HG03457 (cell line): ENCODE measurements around the gene ARHGEF10L.

Source experiments
- ATAC-seq: cut with Tn5 transposase; IDR thresholded peaks from one replicate; pipeline ENCODE4 v1.9.1; 2021; ENCODE audit warnings: moderate number of reproducible peaks; ENCODE audit not compliant: unreplicated experiment

ARHGEF10L gene

DNA sequence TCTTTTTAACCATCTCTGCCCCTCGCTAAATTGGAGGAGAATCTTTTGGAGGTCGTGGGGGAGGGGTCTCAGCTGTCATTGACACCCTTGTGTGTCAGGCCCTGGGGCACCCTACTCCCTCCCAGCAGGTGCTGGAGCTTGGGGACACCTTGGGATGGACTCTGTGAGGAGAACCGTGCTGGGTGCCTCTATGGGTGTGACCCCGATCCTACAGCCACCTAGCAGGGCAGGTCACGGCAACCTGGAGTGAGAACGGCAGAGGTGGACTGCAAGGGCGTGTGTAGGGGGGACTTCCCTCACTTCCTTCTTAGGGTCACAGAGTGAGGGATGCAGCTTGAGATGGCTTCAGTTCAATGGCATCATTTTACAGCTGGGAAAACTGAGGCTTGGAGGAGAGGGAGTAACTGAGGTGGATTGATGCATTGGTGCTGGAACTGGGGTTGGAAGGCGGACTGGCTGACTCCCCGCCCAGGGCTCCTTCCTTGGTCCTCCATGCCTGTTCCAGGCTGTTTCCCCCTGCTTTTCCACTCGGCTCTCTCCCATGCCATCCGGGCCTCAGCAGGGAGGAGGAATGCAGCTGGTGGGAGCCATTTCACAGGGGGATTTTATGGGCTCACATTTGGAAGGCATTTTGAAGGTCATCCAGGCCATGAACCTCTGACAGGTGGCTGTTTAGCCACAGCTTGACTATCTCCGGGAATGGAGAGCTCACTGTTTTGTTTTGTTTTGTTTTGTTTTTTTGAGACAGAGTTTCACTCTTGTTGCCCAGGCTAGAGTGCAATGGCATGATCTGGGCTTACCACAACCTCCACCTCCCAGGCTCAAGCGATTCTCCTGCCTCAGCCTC lies 18.8 kb upstream of the ARHGEF10L start:
- no peak for ATAC-seq

DNA sequence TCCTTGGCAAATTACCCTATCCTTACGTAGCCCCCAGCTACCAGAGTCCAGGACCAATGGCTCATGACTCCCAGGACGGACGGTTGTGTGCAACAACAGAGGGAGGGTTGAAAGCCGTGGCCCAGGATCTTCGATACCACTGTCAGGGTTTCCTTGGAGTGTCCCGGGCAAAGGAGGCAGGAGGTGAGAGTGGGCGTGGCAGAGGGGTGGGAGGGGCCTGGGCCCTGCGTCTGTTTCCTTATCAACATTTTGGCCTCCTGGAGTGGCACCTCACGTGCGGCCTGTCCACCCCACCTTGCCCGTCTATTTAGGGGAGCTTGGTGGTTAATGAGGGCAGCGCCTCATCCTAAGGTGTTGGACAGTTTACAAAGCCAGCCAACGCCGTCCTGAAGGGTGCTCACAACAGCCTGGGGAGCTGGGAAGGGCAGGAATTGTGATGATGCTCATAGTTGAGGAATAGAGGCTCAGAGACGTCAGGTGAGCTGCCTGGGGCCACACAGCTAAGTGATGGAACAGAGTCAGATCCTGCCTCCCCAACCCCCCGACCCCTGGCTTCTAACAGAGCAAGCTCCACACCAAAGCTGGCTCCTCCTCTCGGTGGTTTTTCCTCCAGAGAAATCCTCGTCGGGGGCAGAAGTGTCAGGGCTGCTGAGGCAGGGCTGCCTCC lies 17.4 kb upstream of the ARHGEF10L start:
- no peak for ATAC-seq

DNA sequence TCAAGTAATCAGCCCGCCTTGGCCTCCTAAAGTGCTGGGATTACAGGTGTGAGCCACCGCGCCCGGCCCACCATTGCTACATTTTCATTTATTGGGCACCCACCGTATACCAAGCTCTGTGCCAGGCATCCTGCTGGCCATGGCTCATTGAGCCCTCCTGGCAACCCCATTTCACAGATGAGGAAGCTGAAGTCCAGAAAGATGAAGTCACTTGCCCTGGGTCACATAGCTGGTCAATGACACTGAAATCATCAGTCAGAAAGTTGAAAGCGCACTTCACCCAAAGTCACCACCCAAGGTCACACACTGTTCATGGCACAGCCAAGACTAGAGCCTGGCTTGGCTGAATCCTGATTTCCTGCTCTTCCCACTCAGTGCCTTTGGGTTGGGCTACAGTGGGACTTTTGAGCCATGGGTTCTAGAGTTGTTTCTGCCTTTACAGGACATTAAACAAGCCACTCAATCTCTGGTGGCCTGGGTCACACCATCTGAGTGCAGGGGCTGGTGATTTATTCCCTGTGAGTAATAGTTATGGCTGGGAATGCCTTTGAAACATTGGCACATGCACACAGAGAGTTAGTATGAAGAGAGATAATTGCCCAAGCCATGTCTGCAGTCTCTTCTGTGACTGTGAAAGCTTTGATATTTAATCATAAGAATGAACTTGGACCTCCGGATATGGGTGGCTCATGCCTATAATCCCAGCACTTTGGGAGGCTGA lies 16.0 kb upstream of the ARHGEF10L start:
- no peak for ATAC-seq

DNA sequence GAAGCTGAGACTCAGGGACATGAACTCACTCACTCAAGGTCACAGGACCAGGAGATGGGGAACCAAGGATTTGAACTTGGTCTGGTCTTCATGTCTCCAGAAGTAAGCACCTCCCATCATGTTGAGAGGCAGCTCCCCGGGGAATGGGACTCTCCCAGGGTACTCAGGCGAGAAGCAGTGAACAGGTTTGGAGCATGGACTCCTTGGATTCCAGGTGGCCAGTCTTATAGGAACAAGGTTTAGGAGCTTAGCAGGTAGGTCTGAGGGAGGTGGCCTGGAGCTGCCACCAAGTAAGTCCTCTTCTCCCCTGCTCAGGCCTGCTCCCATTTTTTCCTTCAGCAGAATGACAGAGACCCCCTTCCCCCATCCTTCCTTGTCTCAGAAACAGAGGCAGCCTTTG lies 14.9 kb upstream of the ARHGEF10L start:
- ATAC-seq = no peak

DNA sequence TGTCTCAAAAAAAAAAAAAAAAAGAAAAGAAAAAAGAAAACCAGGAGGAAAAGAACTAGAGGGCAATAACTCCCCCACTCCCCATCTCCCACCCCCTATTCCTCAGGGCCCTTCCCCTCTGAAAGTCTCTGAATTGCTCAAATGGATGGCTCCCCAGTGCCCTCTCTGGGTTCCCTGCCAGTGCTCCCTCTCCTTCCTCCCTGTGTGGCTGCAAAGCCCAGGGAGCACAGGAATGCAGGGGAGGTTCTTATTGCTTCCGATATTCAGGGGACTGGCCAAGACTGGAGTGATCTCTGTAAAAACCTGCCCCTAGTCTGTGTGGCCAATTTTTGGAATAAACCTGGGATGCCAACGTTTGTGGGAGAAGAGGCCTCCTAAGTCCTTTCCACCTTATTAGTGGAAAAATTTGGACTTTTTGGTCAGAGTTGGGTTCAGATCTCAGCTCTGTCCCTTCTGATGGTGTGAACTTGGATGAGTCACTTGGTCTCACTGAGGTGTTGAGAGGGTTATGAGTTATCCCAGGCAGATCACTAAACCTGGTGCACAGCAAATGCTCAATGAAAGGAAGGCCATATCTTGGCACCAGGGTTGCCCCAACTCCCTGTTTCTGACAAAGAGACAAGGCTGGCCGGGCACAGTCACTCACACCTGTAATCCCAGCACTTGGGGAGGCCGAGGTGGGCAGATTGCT lies 13.4 kb upstream of the ARHGEF10L start:
- no peak for ATAC-seq

DNA sequence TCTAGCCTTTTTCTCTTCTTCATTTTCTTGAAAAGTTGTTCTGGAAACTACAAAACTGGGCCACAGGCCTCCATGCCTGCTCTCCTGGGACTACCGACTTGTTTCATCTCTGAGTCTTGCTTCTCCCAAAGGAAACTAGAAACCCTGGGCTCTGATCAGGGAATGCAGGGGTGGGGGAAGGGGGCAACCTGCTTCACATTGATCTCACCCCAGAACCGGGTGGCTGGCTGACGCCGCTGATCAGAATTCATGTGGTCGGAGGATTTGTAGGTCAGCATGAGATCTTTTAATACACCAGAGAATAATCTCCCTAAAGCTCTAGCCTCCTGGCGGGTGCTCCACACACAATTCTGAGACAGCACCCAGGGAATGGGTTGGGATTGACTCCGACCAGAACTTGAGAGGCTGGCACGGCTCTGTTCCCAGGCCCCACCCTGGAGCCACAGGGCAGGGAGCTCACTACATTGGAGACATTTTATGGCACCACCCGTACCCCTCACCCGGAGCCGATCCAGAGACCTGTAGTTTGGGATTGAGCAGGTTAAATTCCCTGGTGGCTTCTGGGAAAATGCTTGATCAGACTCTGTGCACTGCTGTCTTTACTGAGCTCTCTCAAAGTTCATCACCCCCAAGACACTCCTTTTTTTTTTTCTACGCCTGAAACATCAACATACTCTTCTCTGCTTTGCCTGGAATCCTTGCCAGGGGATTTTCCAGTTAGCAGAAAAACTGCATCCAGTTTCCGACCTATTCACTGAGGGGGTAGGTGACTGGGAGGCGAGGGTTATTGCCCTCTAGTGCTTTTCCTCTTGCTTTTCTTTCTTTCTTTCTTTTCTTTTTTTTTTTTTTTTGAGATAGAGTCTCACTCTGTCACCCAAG lies 12.2 kb upstream of the ARHGEF10L start:
- no peak for ATAC-seq

DNA sequence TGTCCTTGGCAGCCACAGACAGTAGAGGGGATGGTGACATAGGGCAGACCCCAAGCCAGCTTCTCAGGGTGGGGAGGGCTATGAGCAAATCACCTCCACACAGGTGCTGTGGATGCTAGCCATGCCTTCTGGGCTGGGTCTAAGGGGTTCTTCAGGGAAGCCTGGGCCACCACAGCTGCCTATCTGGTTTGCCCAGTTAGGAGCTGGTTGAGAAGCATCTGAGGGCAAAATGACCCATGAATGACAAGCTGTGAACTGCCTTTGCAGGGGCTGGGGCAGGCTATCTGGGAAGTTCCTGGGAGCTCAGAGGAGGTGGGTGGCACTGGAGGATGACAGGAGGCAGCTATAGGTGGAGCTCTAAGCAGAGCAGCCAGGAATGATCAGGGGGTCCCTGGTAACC lies 10.1 kb upstream of the ARHGEF10L start:
- ATAC-seq = no peak

DNA sequence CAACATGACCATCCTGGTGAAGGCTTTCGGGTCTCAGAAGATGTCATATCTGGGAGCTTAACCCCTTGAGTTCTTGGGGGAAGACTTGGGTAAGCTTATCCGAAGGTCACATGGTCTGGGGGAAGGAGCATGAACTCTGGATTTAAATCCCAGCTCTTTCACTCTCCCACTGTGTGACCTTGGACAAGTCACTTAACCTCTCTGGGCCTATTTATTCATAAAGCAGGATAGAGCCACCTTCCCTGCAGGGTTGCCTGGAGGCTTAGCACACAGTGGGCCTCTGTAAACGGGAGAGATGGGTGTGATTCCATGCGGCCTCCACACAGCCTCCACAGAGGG lies 8.2 kb upstream of the ARHGEF10L start:
- no peak for ATAC-seq

DNA sequence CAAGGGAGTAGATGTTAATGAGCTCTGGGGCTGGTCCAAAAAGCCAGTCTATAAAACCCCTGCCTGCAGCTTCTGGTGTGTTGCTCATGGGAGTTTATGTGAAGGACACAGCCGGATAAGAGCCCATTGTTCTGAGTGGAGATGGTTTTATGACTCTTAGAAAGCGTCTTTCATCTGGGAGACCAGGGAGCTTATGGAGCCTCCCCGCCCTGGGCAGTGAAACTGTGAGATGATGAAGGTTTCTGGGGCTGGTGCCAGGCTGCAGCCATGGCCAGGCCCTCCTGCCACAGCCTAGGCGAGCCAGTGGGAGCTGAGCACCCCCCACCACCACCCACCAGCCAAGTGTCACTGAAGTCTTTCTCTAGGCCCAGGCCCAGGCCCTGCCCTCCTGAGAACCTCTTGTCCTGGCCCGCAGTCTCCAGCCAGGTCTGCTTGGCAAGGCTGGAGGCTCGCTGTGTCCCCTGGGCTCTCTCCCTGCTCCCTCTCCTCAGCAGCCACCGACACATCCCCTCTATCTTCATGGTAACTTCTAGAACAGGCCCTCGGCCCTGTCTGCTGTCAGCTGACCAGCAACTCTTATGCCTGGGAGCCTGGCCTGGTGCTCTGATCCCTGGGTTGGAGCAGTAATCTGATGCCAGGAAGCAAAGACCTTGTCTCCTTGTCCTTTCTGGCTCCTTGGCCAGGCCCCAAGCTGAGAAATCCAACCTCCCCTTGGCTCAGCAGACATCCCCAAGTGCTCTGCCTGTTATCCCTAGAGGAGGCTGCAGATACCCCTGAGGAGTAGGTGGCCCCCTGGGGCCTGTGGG lies 7.6 kb upstream of the ARHGEF10L start:
- no peak for ATAC-seq

DNA sequence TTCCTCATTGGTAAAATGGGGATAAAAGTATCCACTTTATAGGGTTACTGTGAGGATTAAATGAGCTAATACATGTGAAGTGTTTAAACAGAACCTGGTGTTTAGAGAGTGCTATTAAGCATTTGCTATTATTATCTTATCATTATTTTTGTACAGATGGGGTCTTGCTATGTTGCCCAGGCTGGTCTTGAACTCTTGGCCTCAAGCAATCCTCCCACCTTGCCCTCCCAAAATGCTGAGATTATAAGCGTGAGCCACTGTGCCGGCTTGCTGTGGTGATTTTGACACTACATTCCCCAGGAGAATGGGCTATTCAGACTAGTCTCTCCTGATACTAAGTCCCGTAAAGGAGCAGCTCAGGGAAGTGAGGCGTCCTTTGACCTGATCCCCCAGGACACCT lies 6.3 kb upstream of the ARHGEF10L start:
- no peak for ATAC-seq

DNA sequence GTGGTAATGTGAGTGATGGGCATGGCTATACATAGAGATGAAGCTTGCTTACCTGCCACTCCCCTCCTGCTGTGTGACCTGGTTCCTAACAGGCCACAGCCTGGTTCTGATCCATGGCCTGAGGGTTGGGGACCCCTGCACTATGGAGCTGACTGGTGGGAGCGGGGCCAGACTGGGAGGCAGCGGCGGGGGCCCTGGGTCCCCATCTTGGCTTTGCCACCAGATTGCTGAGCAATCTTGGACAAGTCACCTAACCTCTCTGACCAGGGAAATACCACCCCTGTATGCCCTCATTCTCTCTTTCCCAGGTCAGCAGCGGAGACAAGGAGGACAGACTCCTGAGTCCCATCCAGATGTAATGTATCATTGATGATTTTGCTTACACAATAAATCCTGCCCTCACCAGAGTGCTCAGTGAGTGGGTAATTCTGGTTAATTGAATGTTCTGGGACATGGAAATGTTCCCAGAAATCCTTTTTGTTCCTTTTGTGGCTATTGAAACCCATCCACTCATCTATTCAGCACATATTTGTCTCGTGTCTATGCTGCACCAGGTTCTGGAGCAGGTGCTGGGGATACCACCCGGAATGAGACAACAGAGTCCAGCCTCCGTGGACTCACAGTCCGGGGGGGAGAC lies 4.1 kb upstream of the ARHGEF10L start:
- no peak for ATAC-seq

DNA sequence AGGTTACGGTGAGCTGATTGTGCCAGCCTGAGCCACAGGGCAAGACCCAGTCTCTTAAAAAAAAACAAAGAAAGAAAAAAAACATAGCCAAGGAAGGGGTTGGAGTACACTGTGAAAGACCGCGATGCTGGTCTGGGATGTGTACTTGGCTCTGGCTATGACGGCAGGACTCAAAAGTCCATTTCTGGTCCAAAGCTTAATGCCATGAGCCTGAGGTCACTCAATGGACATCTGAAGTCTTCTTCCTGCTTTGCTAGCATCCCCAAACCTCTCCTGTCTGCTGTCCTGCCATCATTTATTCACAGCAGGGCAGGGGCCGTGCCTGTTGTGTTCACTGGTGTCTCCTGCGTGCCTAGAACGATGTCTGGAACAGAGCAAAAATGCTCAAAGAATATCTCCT lies 1.5 kb upstream of the ARHGEF10L start:
- no peak for ATAC-seq

DNA sequence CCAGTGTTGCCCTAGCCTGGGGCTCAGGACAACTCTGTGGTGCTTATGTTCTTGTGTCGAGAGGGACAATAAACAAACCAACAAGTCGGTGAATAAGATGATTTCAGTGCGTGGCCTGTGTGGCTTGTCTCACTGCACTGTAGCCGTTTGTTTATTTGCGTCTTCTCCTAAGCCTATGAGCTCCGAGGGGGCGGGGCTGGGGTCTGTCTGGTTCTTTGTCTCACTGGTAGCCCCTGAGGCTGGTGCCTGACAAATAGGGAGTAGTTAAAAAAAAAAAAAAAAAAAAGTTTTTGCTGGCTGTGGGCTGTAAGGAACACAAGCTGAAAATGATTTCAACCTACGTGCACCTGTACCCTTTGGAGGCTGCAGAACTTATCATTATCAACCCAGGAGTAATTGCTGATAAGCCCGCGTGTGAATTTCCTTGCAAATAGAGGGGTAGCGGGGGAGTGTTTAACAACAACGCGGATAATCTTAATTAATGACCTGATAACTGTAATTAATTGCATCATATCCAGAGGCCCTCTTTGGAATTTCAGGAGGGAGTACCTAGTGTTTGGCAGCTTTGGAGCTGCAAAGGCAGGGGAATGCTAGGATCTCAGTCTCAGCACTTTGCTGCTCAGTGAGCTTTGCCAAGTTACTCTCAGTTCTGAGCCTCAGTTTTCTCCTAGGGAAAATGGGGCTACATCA lies 925 bp upstream of the ARHGEF10L start:
- ATAC-seq = no peak

DNA sequence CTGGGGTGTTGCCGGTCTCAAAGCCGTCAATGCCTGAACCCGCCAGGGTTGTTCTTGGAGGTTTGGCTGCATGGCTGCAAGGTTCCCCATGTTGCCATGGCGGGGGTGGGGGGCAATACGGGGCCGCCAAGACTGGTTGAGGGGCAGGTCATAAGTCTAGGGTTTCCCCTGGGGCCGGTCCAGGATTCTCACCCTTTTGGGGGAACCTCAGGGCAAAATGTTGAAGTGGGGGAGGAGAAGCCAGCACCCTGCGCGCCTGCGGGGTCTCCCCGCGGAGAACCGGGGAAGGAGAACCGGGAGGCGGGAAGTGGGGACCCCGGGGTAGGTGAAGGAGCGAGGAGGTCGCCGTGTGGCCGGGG lies 401 bp upstream of the ARHGEF10L start:
- ATAC-seq = no peak

DNA sequence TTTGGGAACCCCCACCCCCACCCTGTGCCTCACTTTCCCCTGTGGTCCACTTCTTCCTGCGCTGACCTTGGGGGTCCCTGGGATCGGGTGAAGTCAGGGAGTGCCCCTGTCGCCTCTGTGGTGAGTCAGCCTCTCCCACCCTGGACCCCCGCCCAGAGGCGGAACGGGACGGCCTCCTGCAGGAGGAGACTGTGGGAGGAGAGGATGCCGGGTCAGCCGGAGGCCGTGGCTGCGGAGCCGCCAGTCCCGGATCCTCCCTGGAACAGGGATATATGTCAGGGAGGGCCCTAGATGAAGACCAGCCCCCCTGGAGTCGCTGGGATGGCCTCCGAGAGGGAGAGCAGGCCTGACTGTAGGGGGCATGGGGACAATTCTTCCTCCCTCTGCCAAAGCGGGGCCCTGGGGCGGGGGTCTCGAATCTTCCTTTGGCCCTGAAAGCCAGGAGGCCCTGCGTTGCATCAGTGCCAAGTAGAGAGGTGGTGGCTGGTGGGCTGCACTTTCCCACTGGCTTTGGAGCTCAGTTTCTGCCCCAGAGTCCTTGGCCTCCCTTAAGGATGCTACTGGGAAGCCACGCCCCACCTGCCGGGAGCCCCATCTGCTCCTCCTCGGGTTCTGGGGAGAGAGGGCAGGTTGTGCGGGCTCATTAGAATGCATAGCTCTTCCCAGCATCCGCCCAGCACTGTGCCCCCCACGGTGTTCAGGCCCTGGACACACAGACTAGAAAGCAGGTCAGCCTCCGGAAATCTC lies 930 bp downstream of the ARHGEF10L start:
- ATAC-seq = no peak

DNA sequence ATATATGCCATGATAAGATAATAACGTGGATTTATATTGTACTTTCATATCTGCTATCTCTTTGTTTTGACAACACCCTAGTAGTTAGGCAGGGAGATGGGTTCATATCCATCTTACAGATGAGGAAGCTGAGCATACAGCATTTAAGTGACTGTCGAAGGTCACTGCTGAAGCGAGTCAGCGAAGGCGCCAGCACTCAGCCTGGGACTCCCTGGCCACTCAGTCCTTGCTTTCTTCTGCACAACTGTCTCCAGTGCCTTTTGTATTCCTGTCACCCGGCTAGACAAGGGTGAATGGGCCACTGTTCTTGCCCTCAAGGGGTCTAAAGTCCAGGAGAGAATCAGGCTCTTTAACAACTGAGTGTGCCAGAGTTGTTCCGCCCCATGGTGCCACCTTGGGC lies 3.1 kb downstream of the ARHGEF10L start:
- no peak for ATAC-seq

DNA sequence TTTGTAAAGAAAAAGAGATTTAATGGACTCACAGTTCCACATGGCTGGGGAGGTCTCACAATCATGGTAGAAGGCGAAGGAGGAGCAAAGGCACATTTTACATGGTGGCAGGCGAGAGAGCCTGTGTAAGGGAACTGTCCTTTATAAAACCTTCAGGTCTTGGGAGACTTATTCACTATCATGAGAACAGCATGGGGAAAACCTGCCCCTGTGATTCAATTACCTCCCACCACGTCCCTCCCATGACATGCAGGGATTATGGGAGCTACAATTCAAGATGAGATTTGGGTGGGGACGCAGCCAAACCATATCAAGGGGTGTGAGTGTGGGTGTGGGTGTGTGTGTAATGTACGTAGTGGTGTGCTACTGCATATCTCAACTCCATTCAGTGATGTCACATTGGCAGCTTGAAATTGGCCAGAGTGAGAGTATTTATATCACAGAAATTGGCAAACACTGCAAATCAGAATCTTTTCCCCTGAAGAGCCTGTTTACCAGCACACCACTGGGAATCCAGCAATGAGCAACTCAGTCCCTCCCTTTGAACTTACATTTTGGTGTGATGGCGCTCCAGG lies 5.4 kb downstream of the ARHGEF10L start:
- ATAC-seq = no peak

DNA sequence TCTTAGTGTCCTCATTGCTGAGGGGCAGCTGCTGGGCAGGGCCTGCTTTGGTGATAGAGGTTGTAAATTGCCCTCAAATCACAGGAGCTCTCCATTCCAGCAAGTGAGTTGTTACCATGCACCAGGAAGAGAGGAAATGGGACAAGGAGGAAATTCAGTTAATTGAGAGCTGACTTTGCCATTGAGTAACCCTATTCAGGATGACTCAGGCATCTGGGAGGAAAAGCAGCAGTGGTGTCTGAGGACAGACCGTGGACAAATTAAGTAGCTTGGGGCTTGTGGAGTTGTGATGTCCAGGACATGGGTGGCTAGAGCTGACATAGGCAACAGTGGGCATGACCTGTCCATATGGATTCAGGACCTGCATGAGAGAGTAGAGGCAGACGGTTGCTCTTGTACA lies 5.9 kb downstream of the ARHGEF10L start:
- ATAC-seq = no peak
